ENCODE data around the gene ZNF789.
"Not testable (repeated sequence)": the region's sequence is repeated elsewhere in the genome, so short reads cannot be mapped to it uniquely, and the experiment has no call there.

ZNF789 gene

GRCh38 chr7:99457650-99458493, 14.8 kb upstream of the ZNF789 start:
- no peak for DNase-seq (ENCODE audit: low read depth)

- DNase-seq (ENCODE audit: low read depth) = no peak
These were observed 13.6 kb upstream of the ZNF789 start for GRCh38 chr7:99459087-99459486.

- no peak for DNase-seq (ENCODE audit: low read depth)
These were observed 12.0 kb upstream of the ZNF789 start for GRCh38 chr7:99460651-99461050.

- no peak for DNase-seq (ENCODE audit: low read depth)
These were observed 11.5 kb upstream of the ZNF789 start for GRCh38 chr7:99461221-99461620.

GRCh38 chr7:99465421-99465768, 7.3 kb upstream of the ZNF789 start:
- no peak for DNase-seq (ENCODE audit: low read depth)

GRCh38 chr7:99468336-99468918, 4.3 kb upstream of the ZNF789 start:
- no peak for DNase-seq (ENCODE audit: low read depth)

GRCh38 chr7:99469381-99470065, 3.2 kb upstream of the ZNF789 start:
- DNase-seq (ENCODE audit: low read depth) = no peak

GRCh38 chr7:99473315-99473596, 566 bp downstream of the ZNF789 start:
- DNase-seq (ENCODE audit: low read depth) = no peak

- DNase-seq (ENCODE audit: low read depth) = no peak
These were observed 3.4 kb downstream of the ZNF789 start for GRCh38 chr7:99476107-99476506.

GRCh38 chr7:99478464-99479440, 6.1 kb downstream of the ZNF789 start:
- DNase-seq (ENCODE audit: low read depth) = no peak

GRCh38 chr7:99485094-99485493, 12.4 kb downstream of the ZNF789 start:
- no peak for DNase-seq (ENCODE audit: low read depth)

GRCh38 chr7:99489235-99489634, 16.5 kb downstream of the ZNF789 start:
- no peak for DNase-seq (ENCODE audit: low read depth)

- DNase-seq (ENCODE audit: low read depth) = no peak
These were observed 18.2 kb downstream of the ZNF789 start for GRCh38 chr7:99490878-99491277.

- DNase-seq (ENCODE audit: low read depth) = no peak
These were observed 21.1 kb downstream of the ZNF789 start for GRCh38 chr7:99493823-99494222.

- DNase-seq (ENCODE audit: low read depth) = no peak
These were observed 25.3 kb downstream of the ZNF789 start for GRCh38 chr7:99497766-99498545.

- no peak for DNase-seq (ENCODE audit: low read depth)
These were observed 25.9 kb downstream of the ZNF789 start for GRCh38 chr7:99498546-99498944.

- no peak for DNase-seq (ENCODE audit: low read depth)
These were observed 26.7 kb downstream of the ZNF789 start for GRCh38 chr7:99499371-99499720.

- DNase-seq (ENCODE audit: low read depth) = peak; percentile 79
These were observed 27.3 kb downstream of the ZNF789 start, which contains the start of gene ZNF394 for GRCh38 chr7:99499721-99500636. TSS of gene ZNF394 (minus strand) at chr7:99500281. CDS start at chr7:99500093, 188 bp downstream.

GRCh38 chr7:99500637-99501009, 27.9 kb downstream of the ZNF789 start:
- no peak for DNase-seq (ENCODE audit: low read depth)

- DNase-seq (ENCODE audit: low read depth) = not testable (repeated sequence)
These were observed 28.5 kb downstream of the ZNF789 start for GRCh38 chr7:99501236-99501635.

- no peak for DNase-seq (ENCODE audit: low read depth)
These were observed 31.6 kb downstream of the ZNF789 start for GRCh38 chr7:99504281-99504602.

Measured in stimulated activated CD8-positive, alpha-beta memory T cell treated with anti-CD3 and anti-CD28 coated beads, Interleukin-4, amount 100 ng/mL, for 24 hours (primary cell).